ENCODE results near the gene TBC1D1. TPM values are rescaled to one million over a fixed set of nuclear protein-coding genes. Genes with fewer than 3 reads are reported as not detected.

TBC1D1 gene
- total RNA-seq (ENCODE audit: low replicate concordance): 15.0 and 84.0 TPM in 2 replicates

GRCh38 chr4:37890801-37891259 is at the start of gene TBC1D1:
TSS of gene TBC1D1 (plus strand) at chr4:37891084. CDS start at chr4:37902096, 11,012 bp downstream.

GRCh38 chr4:37960098-37960497 is 69.2 kb downstream of the TBC1D1 start, which contains the start of gene PTTG2:
TSS of gene PTTG2 (plus strand) at chr4:37960398. CDS start at chr4:37960435, 37 bp downstream.

Other genes starting within 250 kb of the TBC1D1 start
- gene RELL1, start 204.7 kb upstream of the TBC1D1 start, total RNA-seq (ENCODE audit: low replicate concordance): 66.1 and 80.5 TPM in 2 replicates
- 8.0 and 21.1 TPM in 2 replicates for gene PGM2, start 64.4 kb upstream of the TBC1D1 start, total RNA-seq (ENCODE audit: low replicate concordance)
- gene PTTG2, start 69.3 kb downstream of the TBC1D1 start, total RNA-seq (ENCODE audit: low replicate concordance): not detected in 2 replicates